HG03039 (cell line): ENCODE measurements around the gene STX1B.
"Not testable (repeated sequence)": the region's sequence is repeated elsewhere in the genome, so short reads cannot be mapped to it uniquely, and the experiment has no call there.

Source experiments
- ATAC-seq: cut with Tn5 transposase; IDR thresholded peaks from one replicate; pipeline ENCODE4 v1.9.1; 2021; ENCODE audit warnings: mild to moderate bottlenecking, moderate library complexity; ENCODE audit not compliant: unreplicated experiment

Gene STX1B

DNA sequence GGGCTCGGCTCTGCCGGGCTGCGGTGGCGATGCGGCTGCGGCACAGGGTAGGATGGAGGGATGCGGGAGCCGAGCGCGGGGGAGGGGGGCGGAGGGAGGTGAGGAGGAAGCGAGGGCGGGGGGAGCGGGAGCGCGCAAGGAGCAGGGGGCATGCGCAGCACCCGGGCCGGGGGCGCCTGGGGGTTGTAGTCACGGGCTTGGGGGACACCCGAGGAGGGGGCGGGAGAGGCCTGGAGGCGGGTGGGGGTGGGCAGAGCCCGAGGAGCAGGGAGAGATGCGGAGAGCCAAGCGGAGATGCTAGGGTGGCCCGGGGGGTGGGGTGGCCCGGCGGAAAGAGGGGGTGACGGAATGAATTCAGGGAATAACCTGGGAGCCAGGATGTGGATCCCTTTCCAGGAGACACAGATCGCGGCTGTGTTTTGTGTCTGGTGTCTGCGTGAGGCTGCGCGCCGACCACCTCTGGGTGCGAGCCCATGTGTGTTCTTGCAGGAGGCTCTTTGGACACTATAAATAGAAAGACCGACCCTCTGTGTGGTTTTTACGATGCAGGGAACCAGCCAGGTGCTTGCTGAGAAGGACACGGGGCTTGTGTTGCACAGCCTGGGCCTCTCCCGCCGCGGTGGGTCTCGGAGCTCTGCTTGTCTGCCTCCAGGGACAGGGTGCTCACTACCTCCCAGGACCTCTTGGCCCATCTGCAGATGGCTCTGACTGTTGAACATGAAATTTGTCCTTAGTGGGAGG lies at the start of gene STX1B:
Gene STX1B, minus strand, starts transcription at position 54 of the 741 bp plus-strand sequence. CDS start 242 bp downstream, outside the sequence.
- no peak for ATAC-seq

- ATAC-seq: no peak
Measured at GRCh38 chr16:31055613-31056012, 45.2 kb upstream of the STX1B start.

DNA sequence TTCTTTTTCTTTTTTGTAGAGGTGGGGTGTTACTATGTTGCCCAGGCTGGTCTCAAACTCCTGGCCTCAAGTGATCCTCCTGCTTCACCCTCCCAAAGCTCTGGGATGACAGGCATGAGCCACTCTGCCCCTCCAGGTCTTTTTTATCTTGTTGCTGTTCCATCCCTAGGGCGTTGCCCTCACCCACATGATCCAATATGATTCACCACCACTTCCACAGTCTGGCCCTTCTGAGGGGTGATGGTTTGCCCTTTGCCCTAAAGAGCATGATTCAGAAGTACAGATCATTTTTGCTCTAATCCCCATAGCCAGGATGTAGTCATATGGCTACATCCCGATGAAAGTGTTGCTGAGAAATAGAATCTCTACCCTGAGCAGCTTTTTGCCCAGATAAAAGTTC lies 41.7 kb upstream of the STX1B start:
- ATAC-seq: no peak

DNA sequence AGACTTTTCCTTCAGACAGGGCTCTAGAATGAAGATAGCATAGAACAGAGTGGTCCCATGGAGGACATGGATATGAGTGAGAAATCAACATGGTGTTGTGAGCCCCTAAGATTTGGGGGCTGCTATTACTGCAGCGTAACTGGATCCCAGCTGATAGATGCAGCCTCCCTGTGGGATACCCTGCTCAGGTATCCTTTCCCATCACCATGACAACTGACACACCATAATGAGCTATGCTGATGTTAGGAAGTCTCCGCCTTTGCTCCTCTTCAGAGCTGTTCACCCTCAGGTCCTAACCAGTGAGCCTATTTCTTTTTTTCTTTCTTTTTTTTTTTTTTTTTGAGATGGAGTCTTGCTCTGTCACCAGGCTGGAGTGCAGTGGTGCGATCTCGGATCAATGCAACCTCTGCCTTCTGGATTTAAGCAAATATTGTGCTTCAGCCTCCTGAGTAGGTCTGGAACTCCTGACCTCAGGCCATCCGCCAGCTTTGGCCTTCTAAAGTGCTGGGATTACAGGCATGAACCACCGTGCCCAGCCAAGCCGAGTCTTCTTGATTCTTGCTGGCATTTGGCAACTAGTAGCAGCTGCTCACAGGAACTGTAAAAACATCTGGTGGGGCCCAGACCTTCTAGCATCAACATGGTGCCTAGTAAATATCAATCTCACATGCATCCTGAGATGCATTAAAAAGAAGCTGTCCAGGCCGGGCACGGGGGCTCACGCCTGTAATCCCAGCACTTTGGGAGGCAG lies 40.0 kb upstream of the STX1B start:
- ATAC-seq: no peak

- ATAC-seq: no peak
Measured at GRCh38 chr16:31043898-31044481, 33.6 kb upstream of the STX1B start.

DNA sequence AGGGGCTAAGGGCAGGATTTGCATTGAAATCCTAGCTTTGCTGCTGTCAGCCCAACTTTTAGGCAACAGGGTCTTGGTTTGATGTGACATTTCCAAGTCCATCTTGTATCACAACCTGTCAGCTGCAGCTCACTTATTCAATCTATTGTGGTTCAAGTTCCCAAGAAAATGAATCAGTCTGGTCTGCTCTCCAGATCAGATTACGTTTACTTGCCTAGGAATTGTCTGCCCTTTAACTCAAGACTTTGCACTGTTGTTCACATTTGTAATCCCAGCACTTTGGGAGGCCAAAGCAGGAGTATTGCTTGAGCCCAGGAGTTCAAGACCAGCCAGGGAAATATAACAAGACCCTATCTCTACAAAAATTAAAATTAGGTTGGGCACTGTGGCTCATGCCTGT lies 32.9 kb upstream of the STX1B start:
- no peak for ATAC-seq

DNA sequence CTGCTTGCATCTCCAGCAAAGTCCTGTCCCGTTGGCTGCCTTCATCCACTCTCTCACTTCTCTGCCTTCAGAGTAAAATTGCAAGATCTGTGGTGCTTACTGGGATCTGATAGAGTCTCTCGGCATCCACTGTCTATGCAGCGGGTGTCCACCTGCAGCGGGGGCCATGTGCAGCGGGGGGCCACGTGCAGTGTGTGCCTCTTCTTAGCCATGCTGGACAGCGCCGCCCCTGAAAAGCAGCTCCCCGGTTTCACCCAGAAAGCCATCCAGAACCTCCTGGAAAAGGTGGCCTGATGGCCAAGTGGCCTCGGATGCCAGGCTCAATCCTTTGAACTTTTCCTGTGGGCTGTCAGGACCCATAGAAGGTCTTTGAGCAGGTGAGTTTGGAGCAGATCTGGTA lies 32.4 kb upstream of the STX1B start:
- no peak for ATAC-seq

GRCh38 chr16:31038993-31039392 lies 28.6 kb upstream of the STX1B start:
- no peak for ATAC-seq

DNA sequence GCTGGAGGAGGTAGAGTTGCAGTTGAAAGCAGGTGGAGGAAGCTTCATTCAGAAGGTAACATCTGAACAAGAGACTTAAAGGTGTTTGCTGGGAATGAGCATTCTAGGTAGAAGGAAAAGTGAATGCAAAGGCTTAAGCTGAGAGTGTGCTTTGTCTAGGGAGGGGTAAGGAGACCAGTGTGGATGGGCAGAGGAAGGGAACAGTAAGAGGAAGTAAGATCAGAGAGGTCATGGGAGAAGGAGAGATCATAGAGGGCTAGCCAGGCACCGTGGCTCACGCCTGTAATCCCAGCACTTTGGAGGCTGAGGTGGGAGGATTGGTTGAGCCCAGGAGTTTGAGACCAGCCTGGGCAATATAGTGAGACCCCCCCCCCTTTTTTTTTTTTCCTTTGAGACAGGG lies 26.3 kb upstream of the STX1B start:
- ATAC-seq: no peak

DNA sequence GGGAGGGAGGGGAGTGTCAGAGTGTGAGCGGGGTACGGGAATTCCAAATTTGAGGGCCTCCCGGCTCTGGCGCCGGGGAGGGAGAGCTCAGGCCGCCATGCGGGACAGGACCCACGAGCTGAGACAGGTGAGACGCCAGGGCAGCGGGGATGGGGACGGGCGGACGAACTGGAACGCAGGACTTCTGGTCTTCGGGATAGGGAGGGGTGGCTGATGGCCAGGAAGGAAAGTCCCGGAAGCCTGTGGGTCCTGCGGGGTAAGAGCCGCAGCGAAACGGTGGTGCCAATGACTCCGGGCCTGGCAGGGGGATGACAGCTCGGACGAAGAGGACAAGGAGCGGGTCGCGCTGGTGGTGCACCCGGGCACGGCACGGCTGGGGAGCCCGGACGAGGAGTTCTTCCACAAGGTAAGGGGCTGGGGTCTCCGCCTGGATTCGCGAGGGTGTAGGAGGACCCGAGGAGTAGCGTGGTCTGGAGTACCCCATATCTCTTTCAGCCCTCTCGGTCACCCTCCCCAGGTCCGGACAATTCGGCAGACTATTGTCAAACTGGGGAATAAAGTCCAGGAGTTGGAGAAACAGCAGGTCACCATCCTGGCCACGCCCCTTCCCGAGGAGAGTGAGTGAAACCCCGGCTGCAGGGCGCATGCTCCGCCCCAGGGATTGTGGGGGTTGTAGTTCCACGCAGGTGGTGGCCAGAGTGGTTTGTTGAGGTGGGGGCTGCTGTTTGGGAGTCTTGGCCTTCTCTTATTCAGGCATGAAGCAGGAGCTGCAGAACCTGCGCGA lies 23.5 kb upstream of the STX1B start:
- no peak for ATAC-seq

- ATAC-seq: peak; percentile 79
Measured at GRCh38 chr16:31032736-31033708, 22.6 kb upstream of the STX1B start, which contains the start of gene STX4. Gene STX4, plus strand, starts transcription at chr16:31033558. Its CDS starts 248 bp downstream, at chr16:31033806.

- ATAC-seq: no peak
Measured at GRCh38 chr16:31031276-31031675, 20.8 kb upstream of the STX1B start.

DNA sequence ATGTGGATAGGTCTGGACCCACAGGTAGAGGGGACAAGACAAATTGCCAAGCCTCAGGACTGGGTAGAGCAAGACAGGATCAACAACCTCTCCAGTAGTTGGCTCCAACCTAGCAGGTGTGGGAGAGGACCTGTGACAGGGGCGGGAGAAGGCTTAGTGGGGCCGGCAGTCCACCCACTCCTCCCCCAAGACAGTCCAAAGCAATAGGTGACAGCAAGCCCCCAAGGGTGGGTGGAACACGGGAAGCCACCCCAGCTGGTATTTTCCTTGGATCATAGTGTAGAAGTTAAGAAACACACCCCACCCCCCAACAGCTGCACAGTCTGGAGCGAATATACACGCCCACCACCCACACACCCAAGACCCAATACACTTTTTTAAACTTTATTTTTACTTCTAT lies 18.8 kb upstream of the STX1B start:
- ATAC-seq: no peak

DNA sequence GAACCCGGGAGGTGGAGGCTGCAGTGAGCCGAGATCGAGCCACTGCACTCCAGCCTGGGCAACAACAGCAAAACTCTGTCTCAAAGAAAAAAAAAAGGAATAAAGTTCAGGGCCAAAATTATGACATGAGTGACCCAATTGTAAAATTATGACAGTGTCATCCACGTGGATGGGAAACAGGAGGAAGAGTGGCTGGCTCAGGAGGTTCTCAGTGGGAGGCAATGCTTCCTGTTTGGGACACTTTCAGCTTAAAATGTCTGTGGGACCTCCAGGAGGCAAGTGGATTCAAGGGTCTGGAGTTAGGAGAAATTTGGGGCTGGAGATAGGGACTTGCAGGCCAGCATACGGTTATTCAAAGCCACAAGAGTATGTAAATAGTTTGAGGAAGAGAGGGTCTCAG lies 14.9 kb upstream of the STX1B start:
- no peak for ATAC-seq

GRCh38 chr16:31023627-31024226 lies 13.3 kb upstream of the STX1B start:
- no peak for ATAC-seq

DNA sequence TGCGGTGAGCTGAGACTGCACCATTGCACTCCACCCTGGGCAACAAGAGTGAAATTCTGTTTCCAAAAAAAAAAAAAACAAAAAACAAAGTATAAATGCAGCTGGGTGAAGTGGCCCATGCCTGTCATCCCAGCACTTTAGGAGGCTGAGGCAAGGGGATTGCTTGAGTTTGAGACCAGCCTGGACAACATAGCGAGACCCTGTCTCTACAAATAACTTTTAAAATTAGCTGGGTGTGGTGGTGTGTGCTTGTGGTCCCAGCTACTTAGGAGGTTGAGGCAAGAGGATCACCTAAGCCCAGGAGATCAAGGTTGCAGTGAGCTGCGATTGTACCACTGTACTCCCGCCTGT lies 12.8 kb upstream of the STX1B start:
- no peak for ATAC-seq

- ATAC-seq: no peak
Measured at GRCh38 chr16:31022544-31023251, 12.3 kb upstream of the STX1B start.

- ATAC-seq: no peak
Measured at GRCh38 chr16:31020536-31020935, 10.1 kb upstream of the STX1B start.

- ATAC-seq: not testable (repeated sequence)
Measured at GRCh38 chr16:31017756-31018155, 7.3 kb upstream of the STX1B start.
